Endothelial cell of umbilical vein (primary cell): ENCODE data around the gene SYT7.

ENCODE experiments used
- CTCF ChIP-seq, 2 donors: IDR thresholded peaks; 1 replicate in 1 of 2; 2 replicates in 1 of 2; pipeline ENCODE4 v1.5.1; 2011; ENCODE audit warnings: low read length in 2 of 2, mild to moderate bottlenecking in 2 of 2, moderate library complexity in 2 of 2, control low read depth in 1 of 2, inconsistent platforms in 1 of 2, low read depth in 1 of 2; ENCODE audit not compliant: insufficient read depth in 1 of 2; ENCODE audit errors: extremely low read depth in 1 of 2
- EZH2 ChIP-seq: IDR thresholded peaks from 2 replicates; pipeline ENCODE4 v1.6.1; 2012; ENCODE audit warnings: borderline replicate concordance, low read depth, mild to moderate bottlenecking, moderate library complexity, low read length, inconsistent platforms; ENCODE audit not compliant: severe bottlenecking
- FOS ChIP-seq: IDR thresholded peaks from 2 replicates; pipeline ENCODE4 v1.6.1; 2011; ENCODE audit warnings: mild to moderate bottlenecking, low read length, moderate library complexity, borderline replicate concordance; ENCODE audit not compliant: insufficient read depth
- JUN ChIP-seq: IDR thresholded peaks from 2 replicates; pipeline ENCODE4 v1.6.1; 2011; ENCODE audit warnings: borderline replicate concordance, low read depth; ENCODE audit not compliant: insufficient read length, insufficient read depth
- MAX ChIP-seq: IDR thresholded peaks from 2 replicates; pipeline ENCODE4 v1.6.1; 2011; ENCODE audit not compliant: insufficient read depth, insufficient read length
- MYC ChIP-seq: IDR thresholded peaks from one replicate; pipeline ENCODE4 v1.6.1; 2011; ENCODE audit warnings: mild to moderate bottlenecking, low read depth, low read length
- POLR2A ChIP-seq: IDR thresholded peaks from 2 replicates; pipeline ENCODE4 v1.6.1; 2012; ENCODE audit warnings: low read depth, mild to moderate bottlenecking, control low read depth, low read length
- POLR2AphosphoS5 ChIP-seq: IDR thresholded peaks from 2 replicates; pipeline ENCODE4 v1.6.1; 2012; ENCODE audit warnings: low read depth, mild to moderate bottlenecking, control low read depth, low read length, moderate library complexity; ENCODE audit not compliant: insufficient read depth

- TF ChIP-seq CTCF (IDR thresholded peaks at IDR 0.05; ENCODE audit: extremely low read depth in 1 of 2, insufficient read depth in 1 of 2, low read depth in 1 of 2, low read length in 2 of 2) = no peak
- TF ChIP-seq POLR2A = no peak
- TF ChIP-seq MAX = no peak
- TF ChIP-seq POLR2AphosphoS5 = no peak
- no peak for TF ChIP-seq EZH2
- TF ChIP-seq MYC = no peak
- TF ChIP-seq JUN = no peak
- no peak for TF ChIP-seq FOS
These were observed 75.2 kb downstream of the SYT7 start for GRCh38 chr11:61505640-61506155.
